Naive thymus-derived CD4-positive, alpha-beta T cell (primary cell): ENCODE measurements around the gene SLC5A12. TPM values are rescaled to one million over a fixed set of nuclear protein-coding genes. Genes with fewer than 3 reads are reported as not detected.

Experiments
- ATAC-seq: fragments of 150-1000 bp; cut with Tn5 transposase; 2 replicates; pipeline ENCODE4 v1.10.0; 2021; ENCODE audit warnings: mild to moderate bottlenecking, moderate library complexity
- CTCF ChIA-PET: fragments of 350-600 bp; sonication (Branson Sonifier 250); formaldehyde crosslinking; loops from one replicate; lab custom pipeline; 2021; ENCODE audit warnings: antibody characterized with exemption; lab: Charles Lee
- POLR2A ChIA-PET: fragments of 350-600 bp; sonication (Branson Sonifier 250); formaldehyde crosslinking; loops from one replicate; lab custom pipeline; 2021; ENCODE audit warnings: antibody characterized with exemption, inconsistent platforms; lab: Charles Lee
- DNase-seq, 9 donors: peaks; one replicate each; pipeline versions ENCODE4 v3.0.0 to v3.0.0-alpha.2; 2020 to 2022; ENCODE audit warnings: mixed read lengths in 1 of 9
- H3K27ac ChIP-seq: one replicate; pipeline ENCODE4 v1.7.0; 2013; ENCODE audit warnings: mild to moderate bottlenecking, low read depth, low read length, moderate library complexity
- H3K27me3 ChIP-seq, 2 donors: one replicate each; pipeline ENCODE4 v1.7.0; 2013; ENCODE audit warnings: low read length in 2 of 2, mild to moderate bottlenecking in 2 of 2, moderate library complexity in 2 of 2; ENCODE audit not compliant: control insufficient read depth in 2 of 2, insufficient read depth in 2 of 2
- H3K36me3 ChIP-seq, 3 experiments: 1 replicate in 2 of 3; 2 replicates in 1 of 3; pipeline ENCODE4 v1.7.0; 2013; ENCODE audit warnings: low read length in 3 of 3, mild to moderate bottlenecking in 3 of 3, moderate library complexity in 1 of 3; ENCODE audit not compliant: insufficient read depth in 3 of 3, control insufficient read depth in 2 of 3
- H3K4me1 ChIP-seq, 2 donors: one replicate each; pipeline ENCODE4 v1.7.0; 2013; ENCODE audit warnings: low read length in 2 of 2, mild to moderate bottlenecking in 2 of 2, moderate library complexity in 1 of 2; ENCODE audit not compliant: control insufficient read depth in 2 of 2, insufficient read depth in 2 of 2
- H3K4me3 ChIP-seq: 2 replicates; pipeline ENCODE4 v1.7.0; 2013; ENCODE audit warnings: mild to moderate bottlenecking, low read length
- H3K9me3 ChIP-seq, 3 experiments: 1 replicate in 2 of 3; 2 replicates in 1 of 3; pipeline ENCODE4 v1.7.0; 2013; ENCODE audit warnings: low read length in 3 of 3; ENCODE audit not compliant: control insufficient read depth in 2 of 3
- H3K27ac Mint-ChIP-seq, 9 donors: one replicate each; pipeline ENCODE4 v1.8.0; 2020 to 2022; ENCODE audit warnings: mixed read lengths in 9 of 9, mild to moderate bottlenecking in 8 of 9, moderate library complexity in 5 of 9, inconsistent platforms in 2 of 9
- H3K27me3 Mint-ChIP-seq, 5 donors: one replicate each; pipeline ENCODE4 v1.8.0; 2021 to 2022; ENCODE audit warnings: mixed read lengths in 5 of 5, mild to moderate bottlenecking in 1 of 5
- H3K36me3 Mint-ChIP-seq, 5 donors: one replicate each; pipeline ENCODE4 v1.8.0; 2020 to 2022; ENCODE audit warnings: mixed read lengths in 5 of 5, mild to moderate bottlenecking in 3 of 5, inconsistent platforms in 1 of 5
- H3K4me1 Mint-ChIP-seq, 7 donors: one replicate each; pipeline ENCODE4 v1.8.0; 2020 to 2022; ENCODE audit warnings: mixed read lengths in 7 of 7, mild to moderate bottlenecking in 3 of 7, inconsistent platforms in 1 of 7
- H3K4me3 Mint-ChIP-seq, 10 donors: one replicate each; pipeline ENCODE4 v1.8.0; 2020 to 2022; ENCODE audit warnings: mild to moderate bottlenecking in 10 of 10, mixed read lengths in 10 of 10, moderate library complexity in 6 of 10, inconsistent platforms in 2 of 10
- H3K9me3 Mint-ChIP-seq, 11 donors: one replicate each; pipeline ENCODE4 v1.8.0; 2020 to 2022; ENCODE audit warnings: mixed read lengths in 11 of 11, mild to moderate bottlenecking in 4 of 11, inconsistent platforms in 1 of 11, moderate library complexity in 1 of 11
- intact Hi-C, 2 donors: fragments of 100-400 bp; cut with micrococcal nuclease; formaldehyde crosslinking; loops; one replicate each; pipeline ENCODE4 v1.15.1; 2023
- polyA plus RNA-seq, 2 donors: library from polyadenylated mRNA; unstranded; fragments of 300-500 nt; fragmentation: Illumina TruSeq; gene quantifications; one replicate each; pipeline ENCODE4 v1.2.3, GENCODE V29; 2021
- total RNA-seq, 6 experiments: library from RNA in 5 of 6; stranded (reverse) in 5 of 6; gene quantifications; 1 replicate in 5 of 6; 2 replicates in 1 of 6; pipeline ENCODE4 v1.2.3 and lab custom pipeline; 2021 to 2026

SLC5A12 gene
- total and polyA plus RNA-seq, 7 experiments from 2014 or later, result not detected

DNA sequence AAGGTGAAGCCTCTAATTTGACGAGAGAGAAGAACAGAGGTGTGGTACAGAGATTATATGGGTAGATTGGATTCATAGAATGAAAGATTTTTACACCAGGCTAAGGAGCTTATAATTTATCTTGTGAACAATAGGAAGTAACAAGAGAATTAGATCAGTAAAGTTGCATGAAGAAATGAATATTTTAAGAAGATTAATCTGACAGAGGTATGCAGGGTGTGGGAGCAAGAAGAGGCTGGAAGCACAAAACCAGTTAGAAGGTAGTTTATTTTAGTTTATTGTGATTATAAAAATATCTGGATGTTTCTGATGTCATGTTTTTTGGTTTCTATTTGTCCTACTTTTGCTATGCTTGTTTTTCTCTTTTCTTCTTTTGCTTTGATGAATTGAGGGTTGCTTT lies 15.7 kb downstream of the SLC5A12 start:
- Histone ChIP-seq H3K4me3 (no peak overlapping the region), H3K27me3 (no peaks in the 10 kb centered on the region), H3K27ac (no peak overlapping the region), H3K9me3 (no peaks in the 10 kb centered on the region), H3K36me3 (no peaks in the 10 kb centered on the region), H3K4me1 (no peaks in the 10 kb centered on the region)
- ATAC-seq (no peak), DNase-seq (no peak)
- intact Hi-C loops, result no loop called here
- Mint-ChIP-seq H3K4me3 (no peak overlapping the region), H3K27me3 (no peaks in the 10 kb centered on the region), H3K27ac (no peak overlapping the region), H3K36me3 (no peaks in the 10 kb centered on the region), H3K4me1 (no peaks in the 10 kb centered on the region), H3K9me3 (peaks cover 0 to 18% (median 1%) of the 10 kb centered on the region in 11 donors)
- ChIA-PET CTCF (no interaction called here), POLR2A (no interaction called here)

DNA sequence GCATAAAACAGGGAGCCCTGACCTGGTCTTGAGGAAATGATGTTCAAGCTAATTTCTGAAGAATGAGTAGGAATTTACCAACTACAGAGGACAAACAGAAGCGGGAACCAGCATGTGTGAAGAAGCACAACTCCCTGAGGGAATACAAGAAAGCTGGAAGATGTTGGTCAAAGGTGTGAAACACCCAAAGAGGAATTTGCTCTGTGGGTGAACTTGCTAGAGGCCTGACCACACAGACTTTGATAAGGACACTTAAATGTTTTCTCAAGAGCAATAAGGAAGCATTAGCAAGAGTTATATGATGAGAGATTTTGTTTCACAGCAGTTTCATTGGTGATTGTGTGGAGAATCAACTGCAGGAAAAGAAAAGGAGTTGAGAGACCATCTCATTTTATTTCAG lies 17.6 kb downstream of the SLC5A12 start:
- ATAC-seq, result no peak
- H3K27ac Mint-ChIP-seq, result no peak overlapping the region
- Histone ChIP-seq H3K27me3 (no peaks in the 10 kb centered on the region), H3K4me1 (no peaks in the 10 kb centered on the region), H3K9me3 (no peaks in the 10 kb centered on the region), H3K36me3 (no peaks in the 10 kb centered on the region), H3K4me3 (no peak overlapping the region), H3K27ac (no peak overlapping the region)
- no peaks in the 10 kb centered on the region for H3K4me1 Mint-ChIP-seq
- CTCF ChIA-PET, result no interaction called here
- no peak for DNase-seq
- no peaks in the 10 kb centered on the region for H3K27me3 Mint-ChIP-seq
- intact Hi-C loops, result no loop called here
- peaks cover 0 to 18% (median 0%) of the 10 kb centered on the region in 11 donors for H3K9me3 Mint-ChIP-seq
- POLR2A ChIA-PET, result no interaction called here
- no peak overlapping the region for H3K4me3 Mint-ChIP-seq
- no peaks in the 10 kb centered on the region for H3K36me3 Mint-ChIP-seq

DNA sequence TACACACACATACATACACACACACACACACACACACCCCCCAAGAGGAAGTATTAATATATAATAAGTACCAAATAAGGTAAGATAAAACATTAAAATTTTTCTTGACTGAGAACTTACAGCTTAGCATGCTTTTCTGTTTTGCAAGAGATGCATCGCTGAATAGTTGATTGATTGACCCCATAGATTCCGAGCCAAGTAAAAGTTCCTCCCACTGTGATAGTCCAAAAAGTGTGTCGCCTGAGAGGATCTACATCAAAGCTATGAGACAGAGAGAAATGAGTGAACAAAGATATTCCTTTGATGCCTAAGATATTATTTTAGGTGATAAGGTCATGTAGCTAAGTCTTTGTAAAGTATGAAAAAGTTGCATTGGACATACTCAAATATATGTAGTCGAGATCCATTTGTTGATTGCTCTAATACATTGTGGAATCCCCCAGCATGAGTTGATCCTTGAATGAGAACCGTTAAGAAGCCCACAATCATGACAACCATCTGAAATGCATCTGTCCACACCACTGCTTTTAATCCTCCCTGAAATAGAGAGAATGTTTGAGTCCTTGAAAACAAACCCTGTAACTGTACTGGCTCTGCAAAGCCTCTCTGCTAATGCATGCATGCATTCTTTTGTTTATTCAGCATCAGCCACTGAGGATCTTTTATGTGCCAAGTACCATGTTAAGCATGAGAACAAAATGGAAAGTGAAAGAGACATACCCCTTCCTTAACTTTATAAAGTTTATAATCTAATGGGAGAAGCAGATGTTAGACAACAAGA lies 18.3 kb downstream of the SLC5A12 start:
- no peaks in the 10 kb centered on the region for H3K27me3 Mint-ChIP-seq
- H3K4me1 Mint-ChIP-seq, result no peaks in the 10 kb centered on the region
- ATAC-seq, result no peak
- Histone ChIP-seq H3K4me1 (no peaks in the 10 kb centered on the region), H3K27ac (no peak overlapping the region), H3K36me3 (no peaks in the 10 kb centered on the region), H3K27me3 (no peaks in the 10 kb centered on the region), H3K4me3 (no peak overlapping the region), H3K9me3 (no peaks in the 10 kb centered on the region)
- no peak overlapping the region for H3K4me3 Mint-ChIP-seq
- POLR2A ChIA-PET, result no interaction called here
- DNase-seq, result no peak
- intact Hi-C loops, result loop anchor here in 1 of 2 donors (1.0 kb wide), 1 partner anchor 45 kb away; no protein-coding TSS in a partner anchor
- no peaks in the 10 kb centered on the region for H3K36me3 Mint-ChIP-seq
- peaks cover 0 to 18% (median 0%) of the 10 kb centered on the region in 11 donors for H3K9me3 Mint-ChIP-seq
- CTCF ChIA-PET, result no interaction called here
- H3K27ac Mint-ChIP-seq, result no peak overlapping the region

DNA sequence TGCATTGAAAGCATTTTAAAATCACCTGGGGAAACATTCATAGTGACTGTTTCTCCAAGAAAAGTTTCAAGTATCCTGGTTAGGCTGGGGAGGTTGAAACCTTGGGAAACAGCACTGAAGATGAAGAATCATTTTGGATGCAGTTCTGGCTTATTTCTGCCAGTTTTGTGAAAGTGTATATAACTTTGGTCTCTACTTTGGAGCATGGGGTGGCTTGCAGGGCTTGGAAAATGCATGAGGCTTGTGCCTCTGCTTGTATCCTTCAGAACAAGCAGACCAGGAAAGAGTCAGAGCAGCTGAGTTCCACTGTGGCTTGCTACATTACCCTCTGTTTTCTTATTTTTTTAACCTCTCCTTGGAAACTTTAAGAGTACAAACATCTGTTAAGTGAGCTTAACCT lies 19.5 kb downstream of the SLC5A12 start:
- H3K4me1 ChIP-seq, result no peaks in the 10 kb centered on the region
- DNase-seq, result no peak
- Mint-ChIP-seq H3K36me3 (no peaks in the 10 kb centered on the region), H3K27me3 (no peaks in the 10 kb centered on the region), H3K9me3 (peaks cover 0 to 17% (median 1%) of the 10 kb centered on the region in 11 donors), H3K4me3 (no peak overlapping the region), H3K27ac (no peak overlapping the region), H3K4me1 (no peaks in the 10 kb centered on the region)
- no peak overlapping the region for H3K4me3 ChIP-seq
- H3K9me3 ChIP-seq, result no peaks in the 10 kb centered on the region
- no peak overlapping the region for H3K27ac ChIP-seq
- intact Hi-C loops, result no loop called here
- ChIA-PET CTCF (no interaction called here), POLR2A (no interaction called here)
- ATAC-seq, result no peak
- no peaks in the 10 kb centered on the region for H3K27me3 ChIP-seq
- no peaks in the 10 kb centered on the region for H3K36me3 ChIP-seq

DNA sequence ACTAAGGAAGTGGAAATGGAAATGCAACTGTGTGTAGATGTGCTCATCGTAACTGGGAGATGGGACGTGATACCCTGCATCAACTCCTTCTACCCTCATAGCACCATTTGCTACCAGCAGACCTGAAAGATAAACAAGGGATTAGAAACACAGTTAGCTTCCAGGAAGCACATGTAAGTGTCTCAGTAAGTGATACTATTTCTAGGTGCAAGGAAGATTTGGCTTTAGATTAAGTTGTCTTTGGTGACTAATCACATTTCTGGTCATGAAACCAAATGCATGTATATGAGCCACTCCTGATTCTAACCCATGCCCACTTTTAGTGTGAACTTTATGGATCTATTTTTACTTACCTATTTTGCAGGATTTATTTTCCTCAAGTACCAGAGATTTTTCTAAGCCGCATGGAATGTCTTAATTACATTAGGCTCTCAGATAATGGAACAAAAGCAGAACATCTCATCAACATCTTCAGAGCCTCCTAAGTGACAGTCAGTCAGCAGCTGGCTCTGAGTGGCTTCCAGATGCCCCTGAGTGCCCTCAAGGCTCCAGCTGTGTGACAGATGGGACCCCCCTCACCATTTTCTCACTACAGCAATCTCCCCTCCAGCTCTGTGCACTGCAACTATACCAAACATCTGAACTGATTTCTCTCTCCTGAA lies 21.2 kb downstream of the SLC5A12 start:
- H3K4me1 Mint-ChIP-seq, result no peaks in the 10 kb centered on the region
- POLR2A ChIA-PET, result no interaction called here
- ATAC-seq, result no peak

DNA sequence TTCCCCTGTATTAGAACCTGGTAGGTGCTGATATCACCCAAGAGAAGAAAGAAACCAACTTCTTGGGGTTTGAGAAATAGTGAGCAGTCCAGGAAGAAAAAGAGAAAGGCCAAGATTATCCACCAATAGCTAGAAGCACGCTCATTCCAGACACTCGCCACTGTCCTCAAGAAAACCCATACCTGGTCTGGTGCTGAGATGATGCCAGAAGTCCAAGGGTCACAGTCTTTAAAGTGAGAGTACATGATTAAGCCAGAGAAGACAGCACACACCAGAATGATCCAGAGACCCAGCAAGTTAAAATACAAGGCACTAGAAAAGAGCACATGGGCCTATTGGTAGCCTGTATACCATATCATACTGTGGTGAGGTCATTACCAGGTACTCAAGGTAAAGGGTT lies 23.6 kb downstream of the SLC5A12 start:
- H3K36me3 Mint-ChIP-seq, result no peaks in the 10 kb centered on the region
- peaks cover 0 to 4% (median 0%) of the 10 kb centered on the region in 11 donors for H3K9me3 Mint-ChIP-seq
- POLR2A ChIA-PET, result no interaction called here
- no peaks in the 10 kb centered on the region for H3K36me3 ChIP-seq
- H3K9me3 ChIP-seq, result no peaks in the 10 kb centered on the region
- no peaks in the 10 kb centered on the region for H3K4me1 Mint-ChIP-seq
- no peak for DNase-seq
- no peaks in the 10 kb centered on the region for H3K27me3 Mint-ChIP-seq
- CTCF ChIA-PET, result no interaction called here
- intact Hi-C loops, result no loop called here
- H3K4me3 Mint-ChIP-seq, result no peak overlapping the region
- H3K4me1 ChIP-seq, result no peaks in the 10 kb centered on the region
- H3K27ac ChIP-seq, result no peak overlapping the region
- no peak overlapping the region for H3K4me3 ChIP-seq
- no peak for ATAC-seq
- H3K27ac Mint-ChIP-seq, result no peak overlapping the region
- no peaks in the 10 kb centered on the region for H3K27me3 ChIP-seq

More for the DNA sequence above, 21.2 kb downstream of the SLC5A12 start:
- no peak overlapping the region for H3K27ac ChIP-seq
- Mint-ChIP-seq H3K27ac (no peak overlapping the region), H3K36me3 (no peaks in the 10 kb centered on the region), H3K9me3 (peaks cover 0 to 15% (median 0%) of the 10 kb centered on the region in 11 donors), H3K4me3 (no peak overlapping the region), H3K27me3 (no peaks in the 10 kb centered on the region)
- no peaks in the 10 kb centered on the region for H3K4me1 ChIP-seq
- DNase-seq, result no peak
- intact Hi-C loops, result no loop called here
- no peaks in the 10 kb centered on the region for H3K9me3 ChIP-seq
- no peaks in the 10 kb centered on the region for H3K36me3 ChIP-seq
- no peak overlapping the region for H3K4me3 ChIP-seq
- no peaks in the 10 kb centered on the region for H3K27me3 ChIP-seq
- CTCF ChIA-PET, result no interaction called here

DNA sequence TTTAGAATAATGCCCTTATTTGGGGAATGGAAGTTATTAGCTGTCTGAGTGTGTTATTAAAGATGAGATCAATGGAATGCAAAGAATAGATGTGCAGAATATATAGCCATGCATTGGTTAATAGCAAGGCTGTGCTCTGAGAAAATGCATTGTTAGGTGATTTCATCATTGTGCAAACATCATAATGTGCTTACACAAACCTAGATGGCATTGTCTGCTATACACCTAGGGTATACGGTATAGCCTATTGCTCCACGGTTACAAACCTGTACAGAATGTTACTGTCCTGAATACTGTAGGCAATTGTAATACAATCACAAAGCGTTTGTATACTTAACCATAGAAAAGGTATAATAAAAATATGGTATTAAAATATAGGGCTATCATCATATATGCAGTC lies 25.5 kb downstream of the SLC5A12 start:
- Histone ChIP-seq H3K36me3 (no peaks in the 10 kb centered on the region), H3K27ac (no peak overlapping the region), H3K9me3 (no peaks in the 10 kb centered on the region), H3K4me3 (no peak overlapping the region), H3K27me3 (no peaks in the 10 kb centered on the region), H3K4me1 (no peaks in the 10 kb centered on the region)
- no peak for ATAC-seq
- no peak overlapping the region for H3K4me3 Mint-ChIP-seq
- H3K4me1 Mint-ChIP-seq, result no peaks in the 10 kb centered on the region
- peaks cover 0 to 4% (median 0%) of the 10 kb centered on the region in 11 donors for H3K9me3 Mint-ChIP-seq
- no peak overlapping the region for H3K27ac Mint-ChIP-seq
- intact Hi-C loops, result no loop called here
- no peaks in the 10 kb centered on the region for H3K36me3 Mint-ChIP-seq
- CTCF ChIA-PET, result no interaction called here
- H3K27me3 Mint-ChIP-seq, result no peaks in the 10 kb centered on the region
- POLR2A ChIA-PET, result no interaction called here
- DNase-seq, result no peak
